ENCODE data around the gene ACP2. TPM values are rescaled to one million over a fixed set of nuclear protein-coding genes. Genes with fewer than 3 reads are reported as not detected.

ACP2 gene
- total RNA-seq, 1 donor from 2014 or later = 54.8 TPM

- TF ChIP-seq POLR2AphosphoS5 (IDR thresholded peaks at IDR 0.05; ENCODE audit: insufficient read depth in 1 of 2, low read depth in 1 of 2) (no peak), CTCF (IDR thresholded peaks at IDR 0.05) (no peak), POLR2A (IDR thresholded peaks at IDR 0.05) (no peak)
- H3K9me3 ChIP-seq = no peaks in the 10 kb centered on the region
- DNase-seq (ENCODE audit: extremely low spot score in 2 of 2) = no peak
- H3K4me1 ChIP-seq = peaks cover 47% of the 10 kb centered on the region
- H3K27ac ChIP-seq = no peak overlapping the region
- H3K36me3 ChIP-seq = peaks cover 0 to 4% of the 10 kb centered on the region in 2 donors
- no peak overlapping the region for H3K4me3 ChIP-seq
- intact Hi-C loops (cut with DNase I) = no loop called here
- H3K27me3 ChIP-seq = no peaks in the 10 kb centered on the region
These were observed 12.7 kb upstream of the ACP2 start for GRCh38 chr11:47261291-47261800.

- Histone ChIP-seq H3K36me3 (peaks cover 0 to 4% of the 10 kb centered on the region in 2 donors), H3K27ac (no peak overlapping the region), H3K9me3 (no peaks in the 10 kb centered on the region), H3K4me1 (peaks cover 56% of the 10 kb centered on the region), H3K27me3 (no peaks in the 10 kb centered on the region), H3K4me3 (no peak overlapping the region)
- intact Hi-C loops (cut with DNase I) = no loop called here
- no peak for TF ChIP-seq POLR2AphosphoS5 (IDR thresholded peaks at IDR 0.05; ENCODE audit: insufficient read depth in 1 of 2, low read depth in 1 of 2)
- TF ChIP-seq CTCF (IDR thresholded peaks at IDR 0.05) = no peak
- TF ChIP-seq POLR2A (IDR thresholded peaks at IDR 0.05) = no peak
- no peak for DNase-seq (ENCODE audit: extremely low spot score in 2 of 2)
These were observed 11.8 kb upstream of the ACP2 start for GRCh38 chr11:47260366-47260765.

GRCh38 chr11:47259232-47259977, 10.8 kb upstream of the ACP2 start:
- no peak for TF ChIP-seq POLR2A (IDR thresholded peaks at IDR 0.05)
- TF ChIP-seq CTCF (IDR thresholded peaks at IDR 0.05) = peak in 1 of 3 experiments; percentile 35
- TF ChIP-seq POLR2AphosphoS5 (IDR thresholded peaks at IDR 0.05; ENCODE audit: insufficient read depth in 1 of 2, low read depth in 1 of 2) = no peak
- H3K27ac ChIP-seq = peak overlapping the region; percentile 85
- no peak for DNase-seq (ENCODE audit: extremely low spot score in 2 of 2)
- H3K27me3 ChIP-seq = no peaks in the 10 kb centered on the region
- H3K9me3 ChIP-seq = no peaks in the 10 kb centered on the region
- H3K4me3 ChIP-seq = no peak overlapping the region
- peaks cover 0 to 4% of the 10 kb centered on the region in 2 donors for H3K36me3 ChIP-seq
- intact Hi-C loops (cut with DNase I) = loop anchor here (5.0 kb wide), 2 partner anchors 42 to 82 kb away; partner anchors contain the start of gene ARFGAP2
- H3K4me1 ChIP-seq = peaks cover 63% of the 10 kb centered on the region

- TF ChIP-seq CTCF (IDR thresholded peaks at IDR 0.05) (peak in 1 of 3 experiments; percentile 11), POLR2AphosphoS5 (IDR thresholded peaks at IDR 0.05; ENCODE audit: insufficient read depth in 1 of 2, low read depth in 1 of 2) (no peak)
- peak overlapping the region; percentile 85 for H3K27ac ChIP-seq
- H3K9me3 ChIP-seq = no peaks in the 10 kb centered on the region
- DNase-seq (ENCODE audit: extremely low spot score in 2 of 2) = no peak
- peaks cover 66% of the 10 kb centered on the region for H3K4me1 ChIP-seq
- intact Hi-C loops (cut with DNase I) = loop anchor here (5.0 kb wide), 2 partner anchors 41 to 81 kb away; partner anchors contain the start of gene ARFGAP2
- no peaks in the 10 kb centered on the region for H3K27me3 ChIP-seq
- peaks cover 0 to 4% of the 10 kb centered on the region in 2 donors for H3K36me3 ChIP-seq
- peak overlapping the region; percentile 36 to 42 for H3K4me3 ChIP-seq
These were observed 9.8 kb upstream of the ACP2 start for GRCh38 chr11:47258317-47258902.
